K562 (cell line): Measurements from ENCODE around the gene ATF6B. TPM values are rescaled to one million over a fixed set of nuclear protein-coding genes. Genes with fewer than 3 reads are reported as not detected.

ENCODE experiments used
- ATF1 ChIP-seq, 2 experiments: fragments of 450-650 bp in 1 of 2; IDR thresholded peaks; 2 replicates each; pipeline ENCODE4 v1.6.1; 2016; ENCODE audit warnings: missing compliant biosample characterization in 1 of 2, missing genetic modification characterization in 1 of 2
- CBFA2T2 ChIP-seq: fragments of 450-650 bp; conservative IDR thresholded peaks from 2 replicates; pipeline ENCODE4 v1.6.1; 2017; ENCODE audit warnings: mild to moderate bottlenecking
- CREB3L1 ChIP-seq: fragments of 450-650 bp; IDR thresholded peaks from 2 replicates; pipeline ENCODE4 v1.6.1; 2014; ENCODE audit warnings: low read depth, mild to moderate bottlenecking, moderate library complexity, borderline replicate concordance
- GTF2F1 ChIP-seq: IDR thresholded peaks from 2 replicates; pipeline ENCODE4 v1.6.1; 2011; ENCODE audit warnings: low read depth, low read length, improper control_type of control experiment
- HMG20B ChIP-seq: fragments of 250-450 bp; sonication (Bioruptor Pico); IDR thresholded peaks from 2 replicates; pipeline ENCODE4 v1.5.0; 2021; ENCODE audit warnings: mild to moderate bottlenecking
- ILF3 ChIP-seq: fragments of 450-650 bp; IDR thresholded peaks from 2 replicates; pipeline ENCODE4 v1.6.1; 2018; ENCODE audit warnings: antibody characterized with exemption, mild to moderate bottlenecking, moderate library complexity, borderline replicate concordance
- MYNN ChIP-seq, 2 experiments: sonication (generic); formaldehyde crosslinking in 1 of 2; IDR thresholded peaks; 2 replicates each; pipeline versions ENCODE4 v1.5.0 to v1.6.1; 2016 to 2020; ENCODE audit warnings: antibody characterized with exemption in 1 of 2, missing genetic modification reagents in 1 of 2
- RBM22 ChIP-seq: fragments of 200-400 bp; formaldehyde crosslinking; IDR thresholded peaks from 2 replicates; pipeline ENCODE4 v1.6.1; 2018; ENCODE audit warnings: low read length, low read depth; ENCODE audit not compliant: poor library complexity, severe bottlenecking
- SMAD4 ChIP-seq: fragments of 250-450 bp; sonication (Bioruptor Pico); conservative IDR thresholded peaks from 2 replicates; pipeline ENCODE4 v1.8.0; 2021; ENCODE audit warnings: inconsistent platforms, mild to moderate bottlenecking, moderate library complexity
- SMC3 ChIP-seq: conservative IDR thresholded peaks from 2 replicates; pipeline ENCODE4 v1.6.1; 2011; ENCODE audit warnings: low read depth, low read length, improper control_type of control experiment; ENCODE audit not compliant: insufficient read depth
- ZBTB40 ChIP-seq, 2 experiments: fragments of 450-650 bp in 1 of 2; sonication (generic) in 1 of 2; formaldehyde crosslinking in 1 of 2; IDR thresholded peaks; 2 replicates each; pipeline versions ENCODE4 v1.7.1 to v1.9.0; 2016 to 2022; ENCODE audit warnings: inconsistent platforms in 1 of 2, mild to moderate bottlenecking in 1 of 2, missing genetic modification reagents in 1 of 2
- ZNF263 ChIP-seq: sonication (generic); formaldehyde crosslinking; IDR thresholded peaks from 2 replicates; pipeline ENCODE4 v1.8.0; 2022; ENCODE audit warnings: mild to moderate bottlenecking, missing genetic modification reagents, borderline replicate concordance
- ZZZ3 ChIP-seq: fragments of 450-650 bp; IDR thresholded peaks from 2 replicates; pipeline ENCODE4 v1.6.1; 2016; ENCODE audit warnings: antibody characterized with exemption, mild to moderate bottlenecking, moderate library complexity
- polyA plus RNA-seq, 8 experiments: library from polyadenylated mRNA; depleted of rRNA in 4 of 8; stranded (reverse) in 5 of 8; unstranded in 3 of 8; fragments of >200 nt; fragmentation: Nextera tagmentation in 2 of 8; fragmentation: Illumina TruSeq in 1 of 8; extraction: Ambion mirVana in 2 of 8; extraction: Trizol in 1 of 8; gene quantifications; 2 replicates each; pipeline versions ENCODE4 v1.2.1 to v1.2.3, GENCODE V29; 2011 to 2014; ENCODE audit warnings: inconsistent platforms in 1 of 8, missing spikeins in 1 of 8
- total RNA-seq, 7 experiments: library from RNA; depleted of rRNA in 6 of 7; stranded (reverse); fragments of >200 nt in 6 of 7; fragmentation: Illumina TruSeq in 2 of 7; extraction: Trizol in 2 of 7; gene quantifications; 2 replicates each; pipeline versions ENCODE4 v1.2.1 to v1.2.3, GENCODE V29; 2011 to 2021; ENCODE audit warnings: low replicate concordance in 1 of 7
- TF ChIP-seq, protein P1 (sequence below), 2 experiments: fragments of 250-450 bp in 1 of 2; fragments of 450-650 bp in 1 of 2; sonication (Bioruptor Pico) in 1 of 2; IDR thresholded peaks; 2 replicates each; pipeline versions ENCODE4 v1.6.1 to v1.8.0; 2016 to 2021; ENCODE audit warnings: mild to moderate bottlenecking in 2 of 2, moderate library complexity in 2 of 2, missing compliant biosample characterization in 1 of 2, missing genetic modification characterization in 1 of 2

Gene ATF6B
- total and polyA plus RNA-seq, 9 of the 15 experiments (the other 6 are each of a cell fraction or from before 2014, with no cell fraction given), result 20.7 to 131 (median 31.7) TPM

DNA sequence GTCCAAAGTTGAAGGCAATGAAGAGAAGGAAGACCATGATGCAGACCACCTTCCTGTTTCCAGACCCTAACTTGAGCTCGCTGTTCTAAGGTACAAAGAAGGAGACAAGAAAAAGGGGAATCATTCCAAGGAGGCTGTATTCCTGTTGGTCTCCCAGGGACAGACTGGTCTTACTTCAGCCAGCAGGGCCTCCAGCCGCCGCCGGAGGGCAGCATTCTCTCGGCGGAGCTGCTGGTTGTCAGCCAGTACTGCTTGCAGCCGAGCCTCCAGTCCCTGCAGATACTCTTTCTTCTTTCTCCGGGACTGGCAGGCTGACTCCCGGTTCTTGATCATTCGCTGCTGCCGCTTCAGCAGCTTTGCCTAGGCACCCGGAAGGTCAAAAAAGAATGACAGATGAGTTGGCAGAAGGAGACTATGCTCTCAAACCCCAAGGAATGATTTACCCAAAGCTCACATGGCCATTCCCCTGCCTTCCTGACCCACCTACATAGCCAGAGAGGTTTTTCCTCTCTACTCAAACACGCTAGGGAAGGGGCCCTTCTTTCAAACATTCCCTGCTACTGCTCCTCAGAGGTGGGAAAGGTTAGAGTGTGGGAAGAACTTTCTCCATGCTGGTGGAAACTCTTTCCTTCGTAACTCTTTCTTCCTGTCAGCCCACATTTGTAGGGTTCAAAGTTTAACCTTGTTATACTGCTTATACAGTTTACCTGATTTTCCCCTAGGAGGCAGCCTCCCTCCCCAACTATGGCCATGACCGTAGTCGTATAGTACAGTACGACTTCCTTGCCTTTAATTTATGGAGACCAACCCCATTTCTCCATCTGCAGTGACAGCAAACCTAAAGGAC lies 9.0 kb downstream of the ATF6B start (continued):
- TF ChIP-seq ZBTB40 (IDR thresholded peaks at IDR 0.05), result no peak
- TF ChIP-seq ZBTB40 (CRISPR knock-in tag; IDR thresholded peaks at IDR 0.05), result no peak
- TF ChIP-seq, protein P1, sequence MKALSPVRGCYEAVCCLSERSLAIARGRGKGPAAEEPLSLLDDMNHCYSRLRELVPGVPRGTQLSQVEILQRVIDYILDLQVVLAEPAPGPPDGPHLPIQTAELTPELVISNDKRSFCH (CRISPR knock-in tag; IDR thresholded peaks at IDR 0.05), result no peak
- TF ChIP-seq, protein P1 (tag; IDR thresholded peaks at IDR 0.05), result no peak
- TF ChIP-seq GTF2F1, result no peak
- peak; percentile 33; the same call in 1 of the 2 replicates for TF ChIP-seq MYNN (IDR thresholded peaks at IDR 0.05)
- no peak for TF ChIP-seq MYNN (CRISPR knock-in tag; IDR thresholded peaks at IDR 0.05)
- TF ChIP-seq ZZZ3, result no peak
- no peak; the same call in 1 of the 2 replicates for TF ChIP-seq CREB3L1
- TF ChIP-seq CBFA2T2, result no peak
- peak; percentile 45; the same call in 1 of the 2 replicates for TF ChIP-seq ILF3
- peak; percentile 99 for TF ChIP-seq SMC3
- peak; percentile 43; the same call in 1 of the 2 replicates for TF ChIP-seq SMAD4 (CRISPR knock-in tag)
- TF ChIP-seq RBM22, result no peak
- TF ChIP-seq HMG20B (CRISPR knock-in tag), result no peak
- no peak for TF ChIP-seq ATF1 (CRISPR knock-in tag; IDR thresholded peaks at IDR 0.05)
- TF ChIP-seq ATF1 (tag; IDR thresholded peaks at IDR 0.05), result peak; percentile 32; the same call in 1 of the 2 replicates
- no peak; the same call in 1 of the 2 replicates for TF ChIP-seq ZNF263 (CRISPR knock-in tag)
